Erythroblast (primary cell): ENCODE data around the gene GUCY2D.

Experiments
- DNase-seq, 2 experiments: peaks; one replicate each; lab custom pipeline; 2025; lab: John Stamatoyannopoulos, UW
- GATA1 ChIP-seq: IDR thresholded peaks from 2 replicates; pipeline ENCODE4 v1.6.1; 2011; ENCODE audit warnings: low read depth, mild to moderate bottlenecking, control low read depth, low read length, moderate library complexity
- POLR2A ChIP-seq: IDR thresholded peaks from 2 replicates; pipeline ENCODE4 v1.6.1; 2011; ENCODE audit warnings: mild to moderate bottlenecking, low read length

The GUCY2D gene

DNA sequence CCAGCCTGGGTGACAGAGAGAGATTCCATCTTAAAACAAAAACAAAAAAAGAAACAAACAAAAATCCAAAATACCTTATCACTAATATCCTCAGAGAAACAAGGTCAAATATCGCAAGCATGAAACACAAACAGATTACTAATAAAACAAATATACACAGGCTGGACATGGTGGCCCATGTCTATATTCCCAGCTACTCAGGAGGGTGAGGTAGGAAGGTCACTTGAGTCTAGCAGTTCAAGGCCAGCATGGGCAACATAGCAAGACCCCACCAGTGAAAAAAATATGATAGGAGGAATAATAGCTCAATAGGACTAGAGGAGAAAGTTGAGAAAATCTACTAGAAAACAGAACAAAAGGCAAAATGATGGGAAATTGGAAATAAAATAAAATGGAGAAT is 29.5 kb downstream of the GUCY2D start:
- DNase-seq: no peak

DNA sequence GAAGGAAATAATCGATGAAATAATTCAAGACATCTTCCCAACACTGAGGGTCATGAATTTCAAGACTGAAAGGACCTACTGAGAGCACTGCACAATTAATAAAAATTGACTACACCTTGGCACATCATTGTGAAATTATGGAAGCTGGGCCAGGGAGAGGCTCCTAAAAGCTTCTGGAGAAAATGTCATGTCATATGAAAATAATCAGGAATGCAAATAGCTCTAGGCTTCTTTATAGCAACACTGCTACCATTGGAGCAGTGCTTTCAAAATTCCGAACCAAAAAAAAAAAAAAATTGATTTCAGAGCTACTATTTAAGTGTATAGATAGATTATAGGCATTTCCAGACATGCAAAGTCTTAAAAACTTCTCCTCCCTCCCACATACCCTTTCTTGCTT is 30.0 kb downstream of the GUCY2D start:
- TF ChIP-seq GATA1 (no peak), POLR2A (no peak)
- no peak for DNase-seq

More for the DNA sequence above, 29.5 kb downstream of the GUCY2D start:
- TF ChIP-seq POLR2A (no peak), GATA1 (no peak)

DNA sequence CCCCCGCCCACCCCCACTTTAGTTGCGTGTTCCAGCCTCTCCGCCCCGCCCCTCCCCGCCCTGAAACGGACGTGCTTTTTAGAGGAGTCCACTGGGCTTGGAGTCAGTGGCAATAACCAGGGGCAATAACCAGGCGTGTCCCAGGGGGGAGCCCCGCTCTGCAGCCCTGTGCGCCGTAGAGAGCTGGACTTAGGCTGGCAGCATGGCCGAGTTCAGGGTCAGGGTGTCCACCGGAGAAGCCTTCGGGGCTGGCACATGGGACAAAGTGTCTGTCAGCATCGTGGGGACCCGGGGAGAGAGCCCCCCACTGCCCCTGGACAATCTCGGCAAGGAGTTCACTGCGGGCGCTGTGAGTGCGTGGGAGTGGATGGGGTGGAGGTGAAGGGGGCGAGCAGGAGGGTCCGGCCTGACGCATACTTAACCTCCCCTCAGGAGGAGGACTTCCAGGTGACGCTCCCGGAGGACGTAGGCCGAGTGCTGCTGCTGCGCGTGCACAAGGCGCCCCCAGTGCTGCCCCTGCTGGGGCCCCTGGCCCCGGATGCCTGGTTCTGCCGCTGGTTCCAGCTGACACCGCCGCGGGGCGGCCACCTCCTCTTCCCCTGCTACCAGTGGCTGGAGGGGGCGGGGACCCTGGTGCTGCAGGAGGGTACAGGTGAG is 36.7 kb downstream of the GUCY2D start, which contains the start of gene ALOX15B:
Gene ALOX15B, plus strand, starts transcription at position 106 of the 657 bp plus-strand sequence. Its CDS starts 97 bp downstream, at position 203.
- TF ChIP-seq POLR2A (no peak), GATA1 (no peak)
- no peak for DNase-seq

DNA sequence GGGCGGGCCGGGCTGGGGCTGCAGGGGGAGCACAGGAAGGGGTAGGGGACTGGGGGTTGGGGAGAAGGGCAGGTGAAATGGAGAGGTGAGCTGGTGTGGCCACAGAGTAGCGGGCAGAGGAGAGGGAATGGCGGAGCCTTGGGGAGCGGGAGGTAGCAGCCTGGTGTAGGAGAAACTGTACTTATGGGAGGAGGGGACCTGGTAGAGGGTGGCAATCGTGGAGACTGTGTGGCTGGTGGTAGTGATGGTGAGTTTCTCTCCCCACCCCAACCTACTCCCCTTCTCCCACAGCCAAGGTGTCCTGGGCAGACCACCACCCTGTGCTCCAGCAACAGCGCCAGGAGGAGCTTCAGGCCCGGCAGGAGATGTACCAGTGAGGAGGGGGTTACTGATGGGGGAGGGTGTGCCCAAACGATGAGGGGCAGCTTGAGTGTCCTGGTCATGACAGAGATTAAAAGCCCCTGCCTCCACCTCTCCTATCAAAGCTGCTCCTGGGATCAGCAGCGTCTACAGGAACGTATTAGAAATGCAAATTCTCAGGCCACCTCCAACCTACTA is 37.3 kb downstream of the GUCY2D start:
- DNase-seq: no peak
- TF ChIP-seq POLR2A (no peak), GATA1 (no peak)

DNA sequence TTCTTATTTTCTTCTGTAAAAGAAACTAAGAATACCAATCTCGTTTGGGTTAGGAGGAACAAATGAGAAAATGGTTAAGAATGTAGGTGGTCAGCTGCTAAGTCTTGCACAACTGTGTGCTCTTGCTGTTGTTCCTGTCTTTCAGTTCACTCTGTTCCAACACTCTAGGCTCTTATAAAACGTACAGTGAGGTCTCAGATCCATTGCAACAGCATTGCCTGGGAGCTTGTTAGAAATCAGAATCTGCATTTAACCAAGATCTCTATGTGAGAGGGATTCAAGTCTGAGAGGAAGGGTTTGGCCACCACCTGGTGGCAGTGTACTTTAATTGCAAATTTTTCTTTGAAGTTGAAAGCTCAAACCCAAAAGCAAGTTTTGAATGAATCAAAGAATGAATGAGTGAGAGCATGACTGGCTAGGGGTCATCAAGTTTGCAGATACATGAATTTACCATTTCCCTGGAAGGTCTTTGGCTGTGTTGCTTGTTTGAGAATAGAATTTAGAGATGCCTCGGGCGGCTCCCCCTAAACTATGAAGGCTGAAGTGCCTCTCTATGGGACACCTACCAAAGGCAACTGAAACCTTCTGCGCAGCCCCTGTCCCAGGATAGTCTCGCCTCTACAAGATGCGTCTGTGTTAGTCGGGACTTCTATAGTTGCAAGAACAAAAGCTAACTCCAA is 39.0 kb downstream of the GUCY2D start:
- TF ChIP-seq GATA1 (no peak), POLR2A (no peak)
- peak; percentile 53 to 65 for DNase-seq

DNA sequence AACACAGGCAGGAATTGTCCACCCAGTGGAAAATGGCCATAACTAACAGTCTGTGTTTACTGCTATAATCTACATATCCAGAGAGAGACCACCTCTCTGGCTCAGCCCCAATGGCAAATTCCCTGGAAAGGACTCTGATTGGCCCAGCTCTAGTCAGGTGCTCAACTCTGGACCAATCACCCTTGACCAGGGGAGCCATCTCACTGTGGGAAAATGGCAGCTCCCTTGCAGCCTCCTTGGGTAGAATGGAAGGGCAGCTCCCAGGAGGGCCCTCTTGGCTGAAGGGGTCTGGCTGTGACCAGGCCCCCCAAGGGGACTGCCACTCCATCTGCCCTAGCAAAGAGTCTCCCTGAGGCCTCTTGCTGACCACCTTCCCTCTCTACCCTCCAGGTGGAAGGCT is 39.6 kb downstream of the GUCY2D start:
- no peak for DNase-seq
- no peak for TF ChIP-seq GATA1
- no peak for TF ChIP-seq POLR2A

DNA sequence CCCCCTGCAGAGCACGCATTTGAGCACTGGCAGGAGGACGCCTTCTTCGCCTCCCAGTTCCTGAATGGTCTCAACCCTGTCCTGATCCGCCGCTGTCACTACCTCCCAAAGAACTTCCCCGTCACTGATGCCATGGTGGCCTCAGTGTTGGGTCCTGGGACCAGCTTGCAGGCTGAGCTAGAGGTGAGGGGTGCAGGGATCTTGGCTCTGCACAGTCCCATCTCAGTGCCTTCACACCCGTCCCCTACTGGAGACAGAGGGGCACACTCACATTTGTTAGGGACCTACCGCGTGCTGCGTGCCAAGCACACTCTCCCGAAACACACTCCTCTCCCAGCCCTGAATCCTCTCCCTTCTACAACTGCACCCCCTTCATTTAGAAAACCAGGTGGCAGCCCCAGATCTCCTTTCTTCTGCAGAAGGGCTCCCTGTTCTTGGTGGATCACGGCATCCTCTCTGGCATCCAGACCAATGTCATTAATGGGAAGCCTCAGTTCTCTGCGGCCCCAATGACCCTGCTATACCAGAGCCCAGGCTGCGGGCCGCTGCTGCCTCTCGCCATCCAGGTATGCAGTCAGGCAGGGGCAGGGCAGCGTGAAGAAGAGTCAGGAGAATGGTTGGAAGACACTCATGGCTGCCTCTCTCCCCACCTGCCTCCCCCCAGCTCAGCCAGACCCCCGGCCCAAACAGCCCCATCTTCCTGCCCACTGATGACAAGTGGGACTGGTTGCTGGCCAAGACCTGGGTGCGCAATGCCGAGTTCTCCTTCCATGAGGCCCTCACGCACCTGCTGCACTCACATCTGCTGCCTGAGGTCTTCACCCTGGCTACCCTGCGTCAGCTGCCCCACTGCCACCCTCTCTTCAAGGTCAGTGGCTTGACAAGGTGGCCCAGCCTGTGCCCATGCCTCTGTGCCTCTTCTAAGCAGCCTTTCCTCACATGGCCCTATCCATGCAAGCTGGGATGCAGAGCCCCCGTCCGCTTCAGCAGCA is 42.7 kb downstream of the GUCY2D start:
- DNase-seq: no peak
- no peak for TF ChIP-seq POLR2A
- TF ChIP-seq GATA1: no peak

DNA sequence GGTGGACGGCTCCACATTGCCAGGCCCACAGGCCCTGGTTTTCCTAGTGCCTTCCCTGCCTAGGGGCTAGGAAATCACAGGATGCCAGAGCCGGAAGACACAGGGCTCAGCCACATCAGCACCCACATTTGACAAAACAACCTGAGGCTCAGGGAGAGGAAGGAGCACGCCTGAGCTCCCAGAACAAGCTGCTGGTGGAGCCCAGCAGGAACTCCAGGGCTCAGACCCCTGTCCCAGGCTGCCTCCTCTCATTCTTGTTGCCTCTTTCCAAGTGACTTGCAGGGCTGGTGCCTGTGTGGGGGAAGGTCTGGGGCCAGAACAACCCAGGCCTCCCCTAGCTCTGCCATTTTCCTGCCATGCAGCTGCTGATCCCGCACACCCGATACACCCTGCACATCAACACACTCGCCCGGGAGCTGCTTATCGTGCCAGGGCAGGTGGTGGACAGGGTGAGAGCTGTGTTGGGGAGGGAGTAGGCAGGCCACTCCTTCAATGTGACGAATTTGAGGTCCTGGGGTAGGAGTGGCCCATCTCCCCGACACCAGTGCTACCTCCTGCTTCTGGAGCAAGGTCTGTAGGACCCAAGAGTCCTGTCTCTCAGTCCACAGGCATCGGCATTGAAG is 44.0 kb downstream of the GUCY2D start:
- no peak for TF ChIP-seq GATA1
- no peak for TF ChIP-seq POLR2A
- no peak for DNase-seq

DNA sequence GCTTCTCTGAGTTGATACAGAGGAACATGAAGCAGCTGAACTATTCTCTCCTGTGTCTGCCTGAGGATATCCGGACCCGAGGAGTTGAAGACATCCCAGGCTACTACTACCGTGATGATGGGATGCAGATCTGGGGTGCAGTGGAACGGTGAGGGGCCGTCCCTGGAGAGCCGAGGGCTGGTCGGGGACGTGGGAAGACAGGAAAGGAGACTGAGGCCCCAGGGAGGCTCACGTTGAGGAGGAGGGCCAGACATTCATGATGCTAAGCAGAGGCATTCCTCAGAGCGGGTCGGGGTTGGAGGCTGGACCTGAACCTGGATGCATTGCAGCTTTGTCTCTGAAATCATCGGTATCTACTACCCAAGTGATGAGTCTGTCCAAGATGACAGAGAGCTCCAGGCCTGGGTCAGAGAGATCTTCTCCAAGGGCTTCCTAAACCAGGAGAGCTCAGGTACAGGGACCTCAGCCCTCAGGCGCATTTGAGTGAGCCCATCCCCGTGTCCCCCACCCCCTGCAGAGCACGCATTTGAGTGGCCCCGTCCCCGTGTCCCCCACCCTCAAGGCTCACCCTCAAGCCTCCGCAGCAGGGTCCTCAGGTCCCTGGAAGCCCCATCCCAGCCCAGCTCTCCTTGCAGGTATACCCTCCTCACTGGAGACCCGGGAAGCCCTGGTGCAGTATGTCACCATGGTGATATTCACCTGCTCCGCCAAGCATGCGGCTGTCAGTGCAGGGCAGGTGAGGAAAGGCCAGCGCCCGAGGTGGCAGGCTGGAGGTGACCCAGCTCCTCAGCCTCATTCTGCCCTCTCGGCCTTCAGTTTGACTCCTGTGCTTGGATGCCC is 44.7 kb downstream of the GUCY2D start:
- no peak for DNase-seq
- TF ChIP-seq GATA1 (no peak), POLR2A (no peak)

DNA sequence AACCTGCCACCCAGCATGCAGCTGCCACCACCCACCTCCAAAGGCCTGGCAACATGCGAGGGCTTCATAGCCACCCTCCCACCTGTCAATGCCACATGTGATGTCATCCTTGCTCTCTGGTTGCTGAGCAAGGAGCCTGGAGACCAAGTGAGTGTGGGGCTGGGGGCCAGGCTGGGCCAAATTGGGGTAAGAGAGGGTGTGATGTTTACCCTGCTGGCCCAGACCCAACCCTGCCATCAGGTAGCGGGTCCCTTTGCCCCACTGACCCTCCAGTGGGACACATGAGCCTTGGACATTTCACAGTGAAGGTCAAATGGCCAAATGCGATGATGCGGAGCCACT is 45.3 kb downstream of the GUCY2D start:
- TF ChIP-seq POLR2A: no peak
- TF ChIP-seq GATA1: no peak
- no peak for DNase-seq

DNA sequence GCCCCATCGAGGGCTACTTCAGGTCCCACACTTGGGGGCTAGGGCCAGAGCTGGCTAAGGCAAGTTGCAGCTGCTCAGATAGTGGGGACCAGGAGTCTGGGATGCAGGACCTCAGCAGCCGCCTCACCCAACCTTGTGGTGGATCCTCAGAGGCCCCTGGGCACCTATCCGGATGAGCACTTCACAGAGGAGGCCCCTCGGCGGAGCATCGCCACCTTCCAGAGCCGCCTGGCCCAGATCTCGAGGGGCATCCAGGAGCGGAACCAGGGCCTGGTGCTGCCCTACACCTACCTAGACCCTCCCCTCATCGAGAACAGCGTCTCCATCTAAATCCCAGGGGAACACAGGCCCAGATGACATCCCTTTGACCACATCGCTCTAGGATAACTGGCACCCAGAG is 45.8 kb downstream of the GUCY2D start:
- no peak for TF ChIP-seq POLR2A
- no peak for TF ChIP-seq GATA1
- DNase-seq: no peak

DNA sequence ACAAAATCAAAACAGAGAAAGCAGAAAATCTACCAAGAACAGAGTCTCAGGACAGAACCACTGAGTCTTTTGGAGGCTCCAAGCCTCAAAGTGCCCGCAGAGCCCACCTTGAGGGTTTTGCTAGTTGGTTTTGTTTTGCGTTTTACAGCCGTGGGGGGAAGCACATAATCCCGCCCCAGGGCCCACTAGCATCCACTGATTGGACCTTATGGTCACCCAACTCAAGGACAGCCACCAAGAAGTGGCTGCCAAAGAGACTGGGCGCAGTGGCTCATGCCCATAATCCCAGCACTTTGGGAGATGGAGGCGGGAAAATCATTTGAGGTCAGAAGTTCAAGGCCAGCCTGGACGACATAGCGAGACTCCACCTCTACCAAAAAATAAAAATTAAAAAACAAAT is 46.3 kb downstream of the GUCY2D start:
- no peak for DNase-seq
- no peak for TF ChIP-seq POLR2A
- no peak for TF ChIP-seq GATA1
